ENCODE data around the gene TMEM234. TPM values are rescaled to one million over a fixed set of nuclear protein-coding genes. Genes with fewer than 3 reads are reported as not detected.

The TMEM234 gene
- total RNA-seq, 4 donors from 2014 or later, result 3.5 to 17.9 (median 9.9) TPM

GRCh38 chr1:32197074-32197473 lies 25.1 kb downstream of the TMEM234 start:
- Histone ChIP-seq H3K4me3 (no peak overlapping the region), H3K27ac (no peak overlapping the region), H3K36me3 (peaks cover 0 to 64% of the 10 kb centered on the region in 2 donors), H3K4me1 (peaks cover 6 to 33% (median 15%) of the 10 kb centered on the region in 3 donors), H3K27me3 (no peaks in the 10 kb centered on the region), H3K9me3 (no peaks in the 10 kb centered on the region)
- no peak for ATAC-seq
- TF ChIP-seq, protein P1, sequence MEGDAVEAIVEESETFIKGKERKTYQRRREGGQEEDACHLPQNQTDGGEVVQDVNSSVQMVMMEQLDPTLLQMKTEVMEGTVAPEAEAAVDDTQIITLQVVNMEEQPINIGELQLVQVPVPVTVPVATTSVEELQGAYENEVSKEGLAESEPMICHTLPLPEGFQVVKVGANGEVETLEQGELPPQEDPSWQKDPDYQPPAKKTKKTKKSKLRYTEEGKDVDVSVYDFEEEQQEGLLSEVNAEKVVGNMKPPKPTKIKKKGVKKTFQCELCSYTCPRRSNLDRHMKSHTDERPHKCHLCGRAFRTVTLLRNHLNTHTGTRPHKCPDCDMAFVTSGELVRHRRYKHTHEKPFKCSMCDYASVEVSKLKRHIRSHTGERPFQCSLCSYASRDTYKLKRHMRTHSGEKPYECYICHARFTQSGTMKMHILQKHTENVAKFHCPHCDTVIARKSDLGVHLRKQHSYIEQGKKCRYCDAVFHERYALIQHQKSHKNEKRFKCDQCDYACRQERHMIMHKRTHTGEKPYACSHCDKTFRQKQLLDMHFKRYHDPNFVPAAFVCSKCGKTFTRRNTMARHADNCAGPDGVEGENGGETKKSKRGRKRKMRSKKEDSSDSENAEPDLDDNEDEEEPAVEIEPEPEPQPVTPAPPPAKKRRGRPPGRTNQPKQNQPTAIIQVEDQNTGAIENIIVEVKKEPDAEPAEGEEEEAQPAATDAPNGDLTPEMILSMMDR (IDR thresholded peaks at IDR 0.05), result no peak
- TF ChIP-seq POLR2AphosphoS5 (IDR thresholded peaks at IDR 0.05), result no peak
- TF ChIP-seq POLR2A (IDR thresholded peaks at IDR 0.05), result no peak
- no CpG with 5 or more reads among the region's 1 CpG for WGBS, 2 donors (ENCODE audit: low coverage in 1 of 2)

DNA sequence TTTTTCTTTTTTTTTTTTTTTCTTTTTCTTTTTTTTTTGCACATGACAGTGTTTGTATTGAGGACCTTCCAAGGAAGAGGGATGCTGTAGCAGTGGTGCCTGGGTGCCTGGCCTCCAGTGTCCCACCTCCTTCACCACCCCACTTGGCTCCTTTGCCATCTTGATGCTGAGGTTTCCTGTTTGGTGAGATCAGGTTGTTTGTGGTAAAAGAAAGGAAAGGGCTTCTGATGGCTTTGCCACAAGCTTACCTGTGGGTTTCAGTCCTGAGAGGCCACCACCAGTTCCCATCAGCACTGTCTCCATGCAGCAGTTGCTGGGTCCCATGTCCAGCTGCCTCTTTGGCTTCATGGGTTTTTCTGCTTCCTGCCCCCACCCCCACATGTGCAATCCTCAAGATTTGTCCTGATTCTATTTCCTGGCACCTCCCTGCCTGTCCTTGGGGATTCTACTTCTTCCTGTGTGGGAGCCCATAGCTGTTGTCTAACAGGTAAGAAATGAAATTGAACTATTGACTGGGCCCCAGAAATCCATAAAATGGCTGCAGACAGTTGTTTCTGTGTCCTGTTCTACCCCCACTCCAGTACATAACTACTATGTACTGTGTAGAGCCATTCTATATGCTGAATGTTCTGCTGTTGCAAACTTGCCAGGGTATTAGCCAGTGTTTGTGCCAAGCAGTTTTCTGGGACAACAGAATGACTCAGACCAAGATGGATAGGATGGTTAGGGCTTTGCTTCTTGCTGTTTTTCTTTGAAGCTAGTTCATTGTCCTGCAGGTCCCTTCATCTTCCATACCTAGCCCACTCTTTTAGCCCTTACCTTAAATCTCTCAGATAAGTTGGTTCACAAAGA lies 26.0 kb downstream of the TMEM234 start:
- Histone ChIP-seq H3K27me3 (no peaks in the 10 kb centered on the region), H3K4me3 (no peak overlapping the region), H3K36me3 (peaks cover 0 to 73% of the 10 kb centered on the region in 2 donors), H3K27ac (no peak overlapping the region), H3K4me1 (peaks cover 6 to 24% (median 8%) of the 10 kb centered on the region in 3 donors), H3K9me3 (no peaks in the 10 kb centered on the region)
- no peak for ATAC-seq
- TF ChIP-seq, protein P1 (IDR thresholded peaks at IDR 0.05), result no peak
- TF ChIP-seq EP300 (IDR thresholded peaks at IDR 0.05), result no peak
- TF ChIP-seq POLR2AphosphoS5 (IDR thresholded peaks at IDR 0.05), result no peak
- no peak for TF ChIP-seq POLR2A (IDR thresholded peaks at IDR 0.05)

DNA sequence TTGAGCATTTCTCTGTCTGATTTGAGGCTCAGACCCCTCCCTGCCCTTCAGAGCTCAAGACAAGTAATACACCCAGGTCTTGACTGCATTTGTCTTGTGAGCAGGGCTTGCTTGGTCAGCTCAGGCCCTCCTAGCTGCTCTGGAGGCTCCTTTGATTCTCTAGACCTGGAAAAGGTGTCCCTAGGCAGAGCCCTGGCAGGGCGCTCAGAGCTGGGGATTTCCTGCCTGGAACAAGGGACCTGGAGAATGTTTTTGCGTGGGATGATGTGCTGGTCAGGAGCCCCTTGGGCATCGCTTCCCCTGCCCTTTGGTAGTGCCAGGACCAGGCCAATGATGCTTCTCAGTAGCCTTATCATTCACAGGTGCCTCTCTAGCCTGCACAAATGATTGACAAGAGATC lies 26.6 kb downstream of the TMEM234 start:
- Histone ChIP-seq H3K36me3 (peaks cover 0 to 80% of the 10 kb centered on the region in 2 donors), H3K4me3 (no peak overlapping the region), H3K4me1 (peaks cover 6 to 19% (median 8%) of the 10 kb centered on the region in 3 donors), H3K27ac (no peak overlapping the region), H3K27me3 (no peaks in the 10 kb centered on the region), H3K9me3 (no peaks in the 10 kb centered on the region)
- WGBS, 2 donors (ENCODE audit: low coverage in 1 of 2), result 81 to 90% methylated on average over 2 to 3 of the region's 3 CpGs
- ATAC-seq, result no peak
- TF ChIP-seq POLR2A (IDR thresholded peaks at IDR 0.05), result no peak
- TF ChIP-seq, protein P1 (IDR thresholded peaks at IDR 0.05), result no peak
- no peak for TF ChIP-seq POLR2AphosphoS5 (IDR thresholded peaks at IDR 0.05)
- no peak for TF ChIP-seq EP300 (IDR thresholded peaks at IDR 0.05)

GRCh38 chr1:32194984-32195383 lies 27.2 kb downstream of the TMEM234 start:
- no peak for ATAC-seq
- WGBS, 2 donors (ENCODE audit: low coverage in 1 of 2), result no CpG with 5 or more reads among the region's 6 CpGs
- Histone ChIP-seq H3K27ac (no peak overlapping the region), H3K36me3 (peaks cover 0 to 85% of the 10 kb centered on the region in 2 donors), H3K4me3 (no peak overlapping the region), H3K9me3 (no peaks in the 10 kb centered on the region), H3K27me3 (no peaks in the 10 kb centered on the region), H3K4me1 (peaks cover 6 to 14% (median 6%) of the 10 kb centered on the region in 3 donors)
- TF ChIP-seq, protein P1 (IDR thresholded peaks at IDR 0.05), result no peak
- TF ChIP-seq POLR2A (IDR thresholded peaks at IDR 0.05), result no peak
- no peak for TF ChIP-seq EP300 (IDR thresholded peaks at IDR 0.05)
- TF ChIP-seq POLR2AphosphoS5 (IDR thresholded peaks at IDR 0.05), result no peak
